Measurements from ENCODE around the gene CYP3A5. TPM values are rescaled to one million over a fixed set of nuclear protein-coding genes. Genes with fewer than 3 reads are reported as not detected.

Gene CYP3A5
- total and polyA plus RNA-seq, 2 of the 8 experiments (the other 6 are each of a cell fraction or from before 2014, with no cell fraction given), result 0.06 TPM; not detected in 1

DNA sequence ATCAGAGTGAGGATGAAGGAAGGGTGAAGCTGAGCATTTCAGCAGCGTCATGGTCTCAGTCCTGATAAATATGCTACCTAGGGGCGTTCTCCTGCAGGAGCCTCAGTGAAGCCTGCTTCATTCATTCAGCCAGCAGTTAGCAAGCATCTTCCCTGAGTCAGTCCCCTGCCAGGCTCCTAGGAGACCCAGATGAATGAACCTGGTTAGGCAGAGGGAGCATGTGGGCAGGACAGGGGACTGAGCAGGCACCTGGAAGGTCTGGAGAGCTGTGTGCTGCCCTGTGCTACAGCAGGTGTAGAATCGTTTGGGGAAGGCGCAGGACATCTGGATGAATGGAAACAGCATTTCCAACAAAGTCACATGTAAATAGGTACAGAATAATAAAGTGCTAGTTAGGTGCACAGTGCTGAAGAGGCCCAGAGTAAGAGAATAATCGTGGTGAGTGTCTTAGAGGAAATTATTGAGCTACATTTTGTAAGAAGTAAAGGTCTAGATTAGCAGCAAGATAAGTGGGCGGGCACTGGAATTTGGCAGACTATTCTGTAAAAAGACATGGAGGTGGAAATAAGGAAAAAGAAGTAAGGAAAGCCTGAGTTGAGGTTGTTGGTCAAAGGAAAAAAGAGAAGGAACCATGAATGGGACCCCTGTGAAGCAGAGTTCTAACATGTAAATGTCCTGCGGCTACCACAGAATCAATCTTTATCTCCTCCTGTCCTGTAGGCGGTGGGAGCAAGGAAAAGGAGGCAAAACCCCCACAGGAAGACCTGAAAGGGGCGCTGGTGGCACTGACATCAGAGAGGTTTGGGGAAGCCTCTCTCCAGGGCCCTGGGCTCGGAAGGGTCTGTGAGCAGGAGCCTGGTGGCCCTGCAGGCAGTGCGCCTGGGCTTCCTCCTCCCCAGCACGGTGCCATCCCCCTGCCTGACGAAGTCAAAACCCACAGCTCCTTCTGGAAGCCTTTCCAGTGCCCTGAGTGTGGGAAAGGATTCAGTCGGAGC, 51.0 kb downstream of the CYP3A5 start:
- H4K20me1 ChIP-seq (replicated peaks in 1 of 2; ENCODE audit: control insufficient read depth in 1 of 2, insufficient read depth in 2 of 2, low read length in 2 of 2), result peaks cover 3% of the 10 kb centered on the region in 2 experiments
- POLR2A ChIA-PET (ENCODE audit: partially characterized antibody), result interaction anchor here (0.7 to 3.8 kb wide), 5 partner anchors 8 to 280 kb away, joined by 3 to 15 read pairs (median 3); partner anchors contain the start of gene ZSCAN25
- H3K18ac ChIP-seq (ENCODE audit: extremely low read depth, low read length), result no peak overlapping the region; the same call in 1 of the 2 replicates
- H3K4me3 ChIP-seq (ENCODE audit: extremely low read depth in 1 of 4, insufficient read depth in 2 of 4, low read depth in 3 of 4, low read length in 4 of 4), result peak overlapping the region in 1 of 4 experiments; percentile 5; a peak in 1 of 8 replicates
- H2AFZ ChIP-seq (ENCODE audit: low read length), result no peak overlapping the region
- H4K5ac ChIP-seq (ENCODE audit: insufficient read length, low read depth, low read length), result no peak overlapping the region
- no peaks in the 10 kb centered on the region for H3K9me3 ChIP-seq (ENCODE audit: insufficient read depth in 2 of 2, low read depth in 1 of 2, low read length in 1 of 2)
- H3K79me1 ChIP-seq (ENCODE audit: low read depth, low read length), result peaks cover 4% of the 10 kb centered on the region
- no peak overlapping the region for H2AK5ac ChIP-seq (ENCODE audit: low read depth, low read length)
- FAIRE-seq (no peak), DNase-seq (ENCODE audit: low read depth in 1 of 2, low spot score in 2 of 2) (peak in 1 of 2 experiments; percentile 52)
- H3K23me2 ChIP-seq (ENCODE audit: low read depth, low read length), result no peaks in the 10 kb centered on the region
- CTCF ChIA-PET (ENCODE audit: partially characterized antibody), result interaction anchor here (0.6 to 2.7 kb wide), 5 partner anchors 8 to 540 kb away, joined by 3 to 13 read pairs (median 4); partner anchors contain the start of gene ZSCAN25
- H2BK15ac ChIP-seq (ENCODE audit: low read length), result no peak overlapping the region; the same call in 1 of the 2 replicates
- no peak overlapping the region for H2BK12ac ChIP-seq (ENCODE audit: low read depth, low read length)
- peaks cover 24 to 69% (median 42%) of the 10 kb centered on the region in 4 experiments for H3K36me3 ChIP-seq (ENCODE audit: control insufficient read depth in 2 of 4, insufficient read depth in 4 of 4, low read length in 3 of 4)
- H2BK120ac ChIP-seq (replicated peaks; ENCODE audit: low read depth, low read length), result no peak overlapping the region
- H3K4me1 ChIP-seq (replicated peaks in 1 of 4; ENCODE audit: control insufficient read depth in 3 of 4, insufficient read depth in 4 of 4, low read length in 3 of 4), result peaks cover 10 to 26% (median 18%) of the 10 kb centered on the region in 4 experiments
- no peak overlapping the region for H3K4ac ChIP-seq (replicated peaks; ENCODE audit: insufficient read length, low read depth, low read length)
- no peak overlapping the region for H4K91ac ChIP-seq (replicated peaks; ENCODE audit: insufficient read length, low read length)
- no peak overlapping the region for H3K14ac ChIP-seq (ENCODE audit: insufficient read length)
- H2BK5ac ChIP-seq (ENCODE audit: low read depth, low read length), result peak overlapping the region; percentile 74; the same call in 1 of the 2 replicates
- H3K4me2 ChIP-seq (ENCODE audit: insufficient read depth in 1 of 2, low read depth in 2 of 2, low read length in 2 of 2), result peak overlapping the region; percentile 47 to 48; a peak in 3 of 4 replicates
- H3K23ac ChIP-seq (ENCODE audit: insufficient read length), result no peak overlapping the region
- H3K56ac ChIP-seq (replicated peaks; ENCODE audit: insufficient read length, low read depth, low read length), result no peak overlapping the region
- no peak overlapping the region for H2BK20ac ChIP-seq (ENCODE audit: low read length)
- no peaks in the 10 kb centered on the region for H3K27me3 ChIP-seq (replicated peaks in 1 of 4; ENCODE audit: control insufficient read depth in 3 of 4, extremely low read depth in 1 of 4, insufficient read depth in 3 of 4, low read length in 3 of 4)
- no peak overlapping the region; the same call in 1 of the 2 replicates for H4K8ac ChIP-seq (ENCODE audit: extremely low read depth, insufficient read depth, low read length)
- no peak overlapping the region for H3K9ac ChIP-seq (replicated peaks in 1 of 4; ENCODE audit: extremely low read depth in 1 of 4, low read depth in 3 of 4, low read length in 3 of 4)
- 0 out of 4 replicates have a peak, but pooled peaks cover 0 to 4% of the 10 kb centered on the region in 2 experiments for H3K79me2 ChIP-seq (ENCODE audit: control insufficient read depth in 1 of 2, insufficient read depth in 2 of 2, low read length in 2 of 2)
- WGBS, 2 experiments (ENCODE audit: extremely low coverage in 1 of 2, insufficient coverage in 1 of 2, insufficient read length in 1 of 2, insufficient replicate concordance in 2 of 2, low coverage in 1 of 2, low lambda C conversion rate in 2 of 2, missing lambda C conversion rate in 1 of 2), result 65% methylated on average over 13 of the region's 14 CpGs; no CpG with 5 or more reads in 1 of the 2 experiments
- H3K27ac ChIP-seq (ENCODE audit: low read depth, low read length), result no peak overlapping the region
- TF ChIP-seq SIRT6 (IDR thresholded peaks at IDR 0.05; ENCODE audit: low read length), result no peak
- no peak for TF ChIP-seq TAF7 (optimal IDR thresholded peaks at IDR 0.05; ENCODE audit: borderline replicate concordance, low read depth, low read length)
- TF ChIP-seq RAD21 (IDR thresholded peaks at IDR 0.05 in 1 of 2, conservative IDR thresholded peaks at IDR 0.05 in 1 of 2; ENCODE audit: low read depth in 2 of 2, low read length in 2 of 2), result peak; percentile 40 to 53
- TF ChIP-seq BACH1 (IDR thresholded peaks at IDR 0.05; ENCODE audit: low read length), result 0 out of 2 replicates have a peak, but pooled peaks have one; percentile 25
- TF ChIP-seq, protein P1, sequence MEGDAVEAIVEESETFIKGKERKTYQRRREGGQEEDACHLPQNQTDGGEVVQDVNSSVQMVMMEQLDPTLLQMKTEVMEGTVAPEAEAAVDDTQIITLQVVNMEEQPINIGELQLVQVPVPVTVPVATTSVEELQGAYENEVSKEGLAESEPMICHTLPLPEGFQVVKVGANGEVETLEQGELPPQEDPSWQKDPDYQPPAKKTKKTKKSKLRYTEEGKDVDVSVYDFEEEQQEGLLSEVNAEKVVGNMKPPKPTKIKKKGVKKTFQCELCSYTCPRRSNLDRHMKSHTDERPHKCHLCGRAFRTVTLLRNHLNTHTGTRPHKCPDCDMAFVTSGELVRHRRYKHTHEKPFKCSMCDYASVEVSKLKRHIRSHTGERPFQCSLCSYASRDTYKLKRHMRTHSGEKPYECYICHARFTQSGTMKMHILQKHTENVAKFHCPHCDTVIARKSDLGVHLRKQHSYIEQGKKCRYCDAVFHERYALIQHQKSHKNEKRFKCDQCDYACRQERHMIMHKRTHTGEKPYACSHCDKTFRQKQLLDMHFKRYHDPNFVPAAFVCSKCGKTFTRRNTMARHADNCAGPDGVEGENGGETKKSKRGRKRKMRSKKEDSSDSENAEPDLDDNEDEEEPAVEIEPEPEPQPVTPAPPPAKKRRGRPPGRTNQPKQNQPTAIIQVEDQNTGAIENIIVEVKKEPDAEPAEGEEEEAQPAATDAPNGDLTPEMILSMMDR (IDR thresholded peaks at IDR 0.05; ENCODE audit: control extremely low read depth in 1 of 3, insufficient read depth in 1 of 3, low read depth in 1 of 3, low read length in 3 of 3), result peak; percentile 6 to 45 (median 35)
- no peak for TF ChIP-seq CHD2 (IDR thresholded peaks at IDR 0.05; ENCODE audit: low read length)
- TF ChIP-seq SIN3A (conservative IDR thresholded peaks at IDR 0.05 in 1 of 2, IDR thresholded peaks at IDR 0.05 in 1 of 2; ENCODE audit: low read depth in 1 of 2, low read length in 2 of 2), result no peak

All from H1 (cell line).